GM12878 (cell line): ENCODE results near the gene ADK. TPM values are rescaled to one million over a fixed set of nuclear protein-coding genes. Genes with fewer than 3 reads are reported as not detected.
"Not testable (repeated sequence)": the region's sequence is repeated elsewhere in the genome, so short reads cannot be mapped to it uniquely, and the experiment has no call there.

Source experiments
- ATAC-seq: fragments of 200-7000 bp; cut with Tn5 transposase; 3 replicates; pipeline ENCODE4 v1.9.1; 2020; ENCODE audit warnings: mild to moderate bottlenecking, moderate library complexity
- BruUV-seq: library from RNA; stranded (reverse); fragments of 400-500 nt; replicated peaks from 2 replicates; lab custom pipeline; 2021; lab: Mats Ljungman, UMichigan
- CTCF ChIA-PET: fragments of 300-600 bp; sonication (Branson Sonifier 250); formaldehyde crosslinking; extraction: SDS; loops from one replicate; lab custom pipeline; 2021; ENCODE audit warnings: inconsistent platforms; lab: Yijun Ruan, JAX
- POLR2A ChIA-PET: fragments of 350-600 bp; formaldehyde crosslinking; extraction: SDS; loops from one replicate; lab custom pipeline; 2021; ENCODE audit warnings: inconsistent platforms; lab: Charles Lee
- RAD21 ChIA-PET: fragments of 300-600 bp; sonication (Branson Sonifier 250); formaldehyde crosslinking; loops from one replicate; lab custom pipeline; 2023; ENCODE audit warnings: antibody characterized with exemption; ENCODE audit not compliant: unreplicated experiment; lab: Charles Lee
- SMC1A ChIA-PET: fragments of 300-600 bp; sonication (Branson Sonifier 250); formaldehyde crosslinking; loops from one replicate; lab custom pipeline; 2023; ENCODE audit not compliant: unreplicated experiment, uncharacterized antibody; lab: Charles Lee
- DNase-seq: peaks from one replicate; pipeline ENCODE4 v3.0.0-alpha.2; 2011; ENCODE audit warnings: low read depth, low spot score
- FAIRE-seq: peaks from 3 replicates; lab custom pipeline; 2011; peaks lifted over from hg19 to GRCh38; lab: Jason Lieb, UNC
- H2AFZ ChIP-seq: 2 replicates; pipeline ENCODE4 v1.6.0; 2011; ENCODE audit warnings: low read depth, low read length, control low read depth; ENCODE audit not compliant: control insufficient read depth
- H3K27ac ChIP-seq: 2 replicates; pipeline ENCODE4 v1.5.1; 2011; ENCODE audit warnings: control low read depth; ENCODE audit not compliant: control insufficient read depth, insufficient read depth
- H3K27me3 ChIP-seq, 2 experiments: replicated peaks in 1 of 2; 2 replicates each; pipeline versions ENCODE4 v1.6.0 to v1.6.1; 2011; ENCODE audit warnings: low read length in 1 of 2; ENCODE audit not compliant: control insufficient read depth in 2 of 2, insufficient read depth in 2 of 2
- H3K36me3 ChIP-seq, 2 experiments: 2 replicates each; pipeline ENCODE4 v1.5.1; 2011; ENCODE audit warnings: low read length in 1 of 2; ENCODE audit not compliant: control insufficient read depth in 2 of 2, insufficient read depth in 2 of 2
- H3K4me1 ChIP-seq: 2 replicates; pipeline ENCODE4 v1.6.1; 2011; ENCODE audit warnings: mild to moderate bottlenecking, low read length, moderate library complexity, mixed read lengths; ENCODE audit not compliant: control insufficient read depth, insufficient read depth
- H3K4me2 ChIP-seq: 2 replicates; pipeline ENCODE4 v1.6.0; 2011; ENCODE audit warnings: control low read depth; ENCODE audit not compliant: control insufficient read depth, insufficient read depth
- H3K4me3 ChIP-seq: fragments of 200-600 bp; sonication (generic); 2 replicates; pipeline ENCODE4 v1.5.1; 2016
- H3K79me2 ChIP-seq: 2 replicates; pipeline ENCODE4 v1.6.0; 2011; ENCODE audit warnings: low read length; ENCODE audit not compliant: control insufficient read depth, insufficient read depth
- H3K9ac ChIP-seq: 2 replicates; pipeline ENCODE4 v1.8.0; 2011; ENCODE audit warnings: low read length, control low read depth, mixed read lengths; ENCODE audit not compliant: control insufficient read depth, insufficient read depth
- H3K9me3 ChIP-seq: replicated peaks from 3 replicates; pipeline ENCODE4 v1.5.1; 2011; ENCODE audit warnings: mild to moderate bottlenecking, low read length; ENCODE audit not compliant: control insufficient read depth, insufficient read depth
- H4K20me1 ChIP-seq: 2 replicates; pipeline ENCODE4 v1.6.0; 2011; ENCODE audit not compliant: control insufficient read depth, insufficient read depth
- BHLHE40 ChIP-seq, 2 experiments: fragments of 450-650 bp in 1 of 2; IDR thresholded peaks; 2 replicates each; pipeline ENCODE4 v1.6.1; 2011 to 2017; ENCODE audit warnings: low read depth in 2 of 2, borderline replicate concordance in 1 of 2, improper control_type of control experiment in 1 of 2, low read length in 1 of 2, mild to moderate bottlenecking in 1 of 2
- FOXK2 ChIP-seq: fragments of 450-650 bp; IDR thresholded peaks from 2 replicates; pipeline ENCODE4 v1.6.1; 2017; ENCODE audit warnings: mild to moderate bottlenecking, moderate library complexity
- MYB ChIP-seq: fragments of 150-350 bp; IDR thresholded peaks from 2 replicates; pipeline ENCODE4 v1.6.1; 2014; ENCODE audit warnings: mild to moderate bottlenecking, low read depth, low read length, borderline replicate concordance
- TAF1 ChIP-seq: IDR thresholded peaks from 2 replicates; pipeline ENCODE4 v1.6.1; 2011; ENCODE audit warnings: mild to moderate bottlenecking, low read depth, low read length, borderline replicate concordance
- WGBS: methylation state at CpG from one replicate; pipeline ENCODE4 v1.1.6; 2016; ENCODE audit warnings: low lambda C conversion rate; ENCODE audit not compliant: insufficient replicate concordance, insufficient coverage; ENCODE audit errors: missing lambda C conversion rate; 5-methylcytosine and 5-hydroxymethylcytosine counted together
- in situ Hi-C: fragments of 300-500 bp; cut with MboI; formaldehyde crosslinking; loops from 9 replicates; pipeline ENCODE4 v1.14.3; 2018; ENCODE audit warnings: mixed read lengths
- intact Hi-C: fragments of 100-400 bp; cut with micrococcal nuclease; formaldehyde crosslinking; loops from one replicate; pipeline ENCODE4 v1.14.2; 2022; ENCODE audit not compliant: unreplicated experiment
- polyA plus RNA-seq, 11 experiments: library from polyadenylated mRNA; depleted of rRNA in 4 of 11; unstranded in 6 of 11; stranded (reverse) in 5 of 11; fragments of >200 nt; fragmentation: Nextera tagmentation in 4 of 11; fragmentation: Illumina TruSeq in 1 of 11; extraction: Ambion mirVana in 4 of 11; extraction: Trizol in 1 of 11; gene quantifications; 1 replicate in 1 of 11; 2 replicates in 10 of 11; pipeline versions ENCODE4 v1.2.1 to v1.2.3, GENCODE V29; 2011 to 2016; ENCODE audit warnings: inconsistent platforms in 2 of 11, missing spikeins in 2 of 11, low read depth in 1 of 11
- total RNA-seq, 4 experiments: library from RNA; depleted of rRNA in 3 of 4; stranded (reverse); fragments of >200 nt in 3 of 4; fragmentation: Illumina TruSeq in 1 of 4; extraction: Trizol in 1 of 4; gene quantifications; 2 replicates each; pipeline versions ENCODE4 v1.2.1 to v1.2.3, GENCODE V29; 2013 to 2021
- TF ChIP-seq, protein P1 (sequence below): IDR thresholded peaks from 2 replicates; pipeline ENCODE4 v1.6.1; 2011; ENCODE audit warnings: borderline replicate concordance, low read depth, mild to moderate bottlenecking, moderate library complexity, mixed read lengths, low read length; ENCODE audit not compliant: insufficient read depth; ENCODE audit errors: extremely low read length

Gene ADK
- total and polyA plus RNA-seq, 10 of the 15 experiments (the other 5 are each of a cell fraction or from before 2014, with no cell fraction given) = 42.0 to 151 (median 81.6) TPM

DNA sequence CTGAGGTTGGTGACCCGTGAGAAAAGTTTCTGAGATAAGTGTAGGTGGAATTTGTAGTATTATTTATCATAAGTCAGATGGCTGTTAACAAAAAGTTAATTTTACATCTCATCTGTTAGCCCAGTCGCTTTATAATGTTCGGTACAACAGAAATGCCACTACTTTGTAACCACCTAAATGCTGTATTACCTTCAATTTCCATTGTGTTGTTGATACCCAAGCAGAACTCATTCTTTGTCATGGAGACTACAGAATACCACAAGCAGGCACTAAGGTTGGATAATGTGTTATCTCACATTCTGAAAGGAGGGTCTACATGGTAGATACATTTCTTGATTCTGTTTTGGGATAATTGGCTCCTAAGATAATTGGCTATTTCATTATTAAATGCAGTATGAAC lies 425.6 kb downstream of the ADK start (continued):
- TF ChIP-seq MYB (no peak), BHLHE40 (IDR thresholded peaks at IDR 0.05; ENCODE audit: borderline replicate concordance in 1 of 2, low read depth in 2 of 2, low read length in 1 of 2) (no peak), TAF1 (no peak), FOXK2 (no peak)
- TF ChIP-seq, protein P1, sequence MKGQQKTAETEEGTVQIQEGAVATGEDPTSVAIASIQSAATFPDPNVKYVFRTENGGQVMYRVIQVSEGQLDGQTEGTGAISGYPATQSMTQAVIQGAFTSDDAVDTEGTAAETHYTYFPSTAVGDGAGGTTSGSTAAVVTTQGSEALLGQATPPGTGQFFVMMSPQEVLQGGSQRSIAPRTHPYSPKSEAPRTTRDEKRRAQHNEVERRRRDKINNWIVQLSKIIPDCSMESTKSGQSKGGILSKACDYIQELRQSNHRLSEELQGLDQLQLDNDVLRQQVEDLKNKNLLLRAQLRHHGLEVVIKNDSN = no peak

DNA sequence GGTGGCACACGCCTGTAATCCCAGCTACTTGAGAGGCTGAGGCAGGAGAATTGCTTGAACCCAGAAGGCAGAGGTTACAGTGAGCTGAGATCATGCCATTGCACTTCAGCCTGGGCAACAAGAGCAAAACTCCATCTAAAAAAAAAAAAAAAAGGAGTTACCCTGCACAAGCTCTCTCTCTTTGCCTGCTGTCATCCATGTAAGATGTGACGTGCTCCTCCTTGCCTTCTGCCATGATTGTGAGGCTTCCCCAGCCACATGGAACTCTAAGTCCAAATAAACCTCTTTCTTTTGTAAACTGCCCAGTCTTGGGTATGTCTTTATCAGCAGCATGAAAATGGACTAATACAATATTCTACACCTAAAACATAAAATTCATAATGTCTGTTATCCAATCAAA lies 429.4 kb downstream of the ADK start:
- in situ Hi-C loops, BruUV-seq, H3K4me3 ChIP-seq, FAIRE-seq, DNase-seq, H3K9me3 ChIP-seq, H3K79me2 ChIP-seq, CTCF ChIA-PET, H3K9ac ChIP-seq, H4K20me1 ChIP-seq, H3K4me2 ChIP-seq, H3K27ac ChIP-seq, H3K36me3 ChIP-seq, H3K27me3 ChIP-seq, ATAC-seq, H2AFZ ChIP-seq: not testable (repeated sequence)
- SMC1A ChIA-PET = interaction anchor here (0.6 to 2.8 kb wide), 5 partner anchors 8 to 160 kb away, joined by 3 to 8 read pairs (median 3); no protein-coding TSS in a partner anchor
- POLR2A ChIA-PET = interaction anchor here (1.1 kb wide), 1 partner anchor 239 kb away, joined by 3 read pairs; no protein-coding TSS in a partner anchor
- RAD21 ChIA-PET = interaction anchor here (1.5 kb wide), 1 partner anchor 157 kb away, joined by 3 read pairs; no protein-coding TSS in a partner anchor
- WGBS = 100% methylated on average over 2 of the region's 2 CpGs
- intact Hi-C loops = loop anchor here (10.0 kb wide), 2 partner anchors 156 to 524 kb away; a partner anchor contains a TSS
- peaks cover 13% of the 10 kb centered on the region for H3K4me1 ChIP-seq
